Germinal center (tissue), 1 donor: Measurements from ENCODE around the gene FSD1.
A peak's percentile ranks its signal among the peaks of the same experiment; 100 is the strongest.

Source experiments
- DNase-seq: peaks from one replicate; pipeline ENCODE4 v3.0.0; 2012; ENCODE audit warnings: mixed read lengths, low spot score

The FSD1 gene

DNA sequence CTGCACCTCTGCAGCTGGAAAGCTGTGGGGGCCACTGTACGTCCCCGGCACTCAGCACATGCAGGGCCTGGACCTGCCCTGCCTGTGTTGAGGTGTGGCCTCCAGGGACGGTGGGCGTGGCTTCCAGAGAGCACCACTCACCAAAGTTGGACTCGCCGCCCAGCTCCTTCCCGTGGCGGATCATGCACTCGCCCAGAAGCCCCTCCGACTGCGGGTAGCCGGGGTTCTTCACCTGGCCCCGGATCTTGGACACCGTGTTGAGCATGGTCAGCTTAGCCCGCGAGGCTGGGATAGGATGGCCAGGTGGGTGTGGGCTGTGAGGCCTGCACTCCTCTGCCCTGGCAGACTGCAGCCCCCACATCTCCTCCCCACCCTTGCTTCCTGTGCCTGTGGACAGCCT, 60.9 kb downstream of the FSD1 start:
- no peak for DNase-seq

GRCh38 chr19:4365791-4366665, 61.6 kb downstream of the FSD1 start:
- DNase-seq = no peak

DNA sequence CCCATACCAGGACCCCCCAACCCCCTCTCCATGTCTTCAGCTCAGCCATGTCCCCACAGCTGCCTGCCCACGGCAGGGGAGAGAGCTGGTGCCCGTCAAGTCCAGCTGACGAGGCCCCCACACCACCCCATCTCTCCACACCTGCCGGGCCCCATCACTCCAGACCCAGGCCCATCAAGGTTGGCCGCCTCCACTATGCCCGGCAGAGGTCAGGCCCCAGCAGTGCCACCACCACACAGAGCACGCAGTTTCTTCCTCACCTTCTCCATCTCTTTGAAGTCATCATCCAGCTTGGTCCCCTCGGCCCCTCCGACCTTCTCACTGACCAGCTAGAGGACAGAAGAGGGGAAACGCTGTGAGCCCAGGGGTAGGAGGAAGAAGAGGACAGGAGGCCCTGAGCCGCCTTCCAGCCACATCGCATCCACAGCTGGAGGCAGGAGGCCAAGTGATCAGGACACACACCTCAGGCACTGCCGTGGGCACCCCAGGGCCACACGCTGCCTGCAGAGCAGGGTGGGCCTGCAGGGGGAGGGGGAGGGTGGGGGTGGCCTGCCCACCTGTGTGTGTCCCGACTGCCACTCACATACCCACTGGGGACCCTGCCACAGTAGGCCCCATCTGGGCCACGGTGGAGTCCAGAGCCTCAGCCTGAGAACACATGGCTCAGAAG, 62.4 kb downstream of the FSD1 start:
- no peak for DNase-seq

- no peak for DNase-seq
These were observed 62.9 kb downstream of the FSD1 start for GRCh38 chr19:4367336-4367723.

- DNase-seq = peak; percentile 31
These were observed 63.4 kb downstream of the FSD1 start for GRCh38 chr19:4367781-4368127.

DNA sequence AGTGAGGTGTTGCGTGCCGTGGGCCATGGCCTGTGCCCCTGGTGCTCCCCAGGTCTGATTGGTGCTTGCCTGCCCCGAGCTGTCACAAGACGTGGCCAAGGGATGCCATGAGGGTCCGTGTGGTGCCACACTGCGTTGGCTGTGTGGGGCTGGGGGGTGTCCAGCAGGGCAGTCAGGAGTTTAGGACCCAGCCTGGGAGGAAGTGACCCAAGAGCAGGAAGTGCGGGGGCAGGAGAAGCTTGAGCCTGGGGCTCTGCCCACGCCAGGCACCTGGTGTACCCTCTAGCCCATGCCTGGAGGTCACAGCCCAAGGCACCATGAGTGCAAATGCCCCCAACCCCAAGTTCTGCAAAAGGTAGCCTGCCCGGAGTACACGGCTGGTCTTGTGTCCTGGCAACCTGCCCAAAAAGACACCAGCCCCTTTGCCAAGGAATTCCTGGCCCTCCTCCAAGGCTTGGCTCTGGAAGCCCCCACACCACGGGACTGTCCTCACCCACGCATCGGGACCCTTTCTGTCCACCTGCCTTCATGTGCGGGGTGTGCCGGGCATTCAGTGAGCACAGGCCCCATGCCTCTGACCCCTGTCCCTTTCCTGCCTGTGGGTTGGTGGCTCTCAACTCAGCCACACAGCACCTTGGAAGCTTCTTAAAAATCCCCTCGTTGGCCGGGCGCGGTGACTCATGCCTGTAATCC, 63.9 kb downstream of the FSD1 start:
- DNase-seq = peak; percentile 28

GRCh38 chr19:4369109-4369887, 64.9 kb downstream of the FSD1 start:
- peak; percentile 75 for DNase-seq

GRCh38 chr19:4369888-4370260, 65.5 kb downstream of the FSD1 start:
- peak; percentile 61 for DNase-seq

GRCh38 chr19:4370418-4371041, 66.1 kb downstream of the FSD1 start:
- DNase-seq = no peak

GRCh38 chr19:4371247-4372164, 67.1 kb downstream of the FSD1 start:
- DNase-seq = no peak

DNA sequence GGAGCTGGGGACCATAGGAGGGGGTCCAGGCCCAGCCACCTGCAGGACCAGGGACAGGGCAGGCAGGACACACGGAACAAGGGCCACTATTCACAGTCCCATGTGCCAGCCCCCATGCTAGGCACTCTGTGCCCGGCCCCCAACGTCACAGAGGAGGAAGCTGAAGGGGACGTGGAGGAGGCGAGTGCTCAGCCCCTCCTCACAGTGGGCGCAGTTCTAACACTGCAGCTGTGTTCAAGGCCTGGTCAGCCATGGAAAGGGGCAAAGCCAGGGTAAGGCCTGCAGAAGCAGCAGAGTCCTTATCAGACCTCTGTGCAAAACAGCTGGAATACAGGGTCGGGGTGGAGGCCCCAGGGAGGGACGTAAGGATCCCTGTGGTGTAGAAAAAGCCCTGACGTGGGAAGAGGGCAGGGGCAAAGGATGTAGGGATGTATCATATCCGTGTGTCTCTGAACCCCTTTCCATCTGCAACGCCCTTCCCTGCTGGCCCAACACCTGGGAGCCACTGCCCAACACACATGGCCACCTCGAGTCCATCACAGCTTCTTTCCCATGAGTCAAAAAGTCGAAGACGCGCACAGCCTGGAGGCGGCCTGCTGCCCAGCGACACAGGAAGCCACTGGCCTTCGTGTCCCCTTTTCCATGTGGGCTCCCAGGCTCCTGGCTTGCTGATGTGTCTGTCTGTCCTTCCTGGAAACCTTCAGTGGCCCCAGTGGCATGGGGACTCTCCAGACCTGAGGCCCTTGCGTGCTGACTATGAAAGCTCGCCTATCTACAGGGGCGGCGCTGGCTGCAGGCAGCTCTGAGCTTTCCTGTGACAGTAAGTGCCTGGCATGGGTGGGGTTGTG, 68.0 kb downstream of the FSD1 start:
- DNase-seq = no peak

GRCh38 chr19:4373013-4373367, 68.6 kb downstream of the FSD1 start:
- no peak for DNase-seq
